ENCODE data around the gene NCDN. TPM values are rescaled to one million over a fixed set of nuclear protein-coding genes. Genes with fewer than 3 reads are reported as not detected.
A peak's percentile ranks its signal among the peaks of the same experiment; 100 is the strongest.

The NCDN gene
- total and polyA plus RNA-seq, 4 donors: 8.8 to 31.5 (median 14.6) TPM

DNA sequence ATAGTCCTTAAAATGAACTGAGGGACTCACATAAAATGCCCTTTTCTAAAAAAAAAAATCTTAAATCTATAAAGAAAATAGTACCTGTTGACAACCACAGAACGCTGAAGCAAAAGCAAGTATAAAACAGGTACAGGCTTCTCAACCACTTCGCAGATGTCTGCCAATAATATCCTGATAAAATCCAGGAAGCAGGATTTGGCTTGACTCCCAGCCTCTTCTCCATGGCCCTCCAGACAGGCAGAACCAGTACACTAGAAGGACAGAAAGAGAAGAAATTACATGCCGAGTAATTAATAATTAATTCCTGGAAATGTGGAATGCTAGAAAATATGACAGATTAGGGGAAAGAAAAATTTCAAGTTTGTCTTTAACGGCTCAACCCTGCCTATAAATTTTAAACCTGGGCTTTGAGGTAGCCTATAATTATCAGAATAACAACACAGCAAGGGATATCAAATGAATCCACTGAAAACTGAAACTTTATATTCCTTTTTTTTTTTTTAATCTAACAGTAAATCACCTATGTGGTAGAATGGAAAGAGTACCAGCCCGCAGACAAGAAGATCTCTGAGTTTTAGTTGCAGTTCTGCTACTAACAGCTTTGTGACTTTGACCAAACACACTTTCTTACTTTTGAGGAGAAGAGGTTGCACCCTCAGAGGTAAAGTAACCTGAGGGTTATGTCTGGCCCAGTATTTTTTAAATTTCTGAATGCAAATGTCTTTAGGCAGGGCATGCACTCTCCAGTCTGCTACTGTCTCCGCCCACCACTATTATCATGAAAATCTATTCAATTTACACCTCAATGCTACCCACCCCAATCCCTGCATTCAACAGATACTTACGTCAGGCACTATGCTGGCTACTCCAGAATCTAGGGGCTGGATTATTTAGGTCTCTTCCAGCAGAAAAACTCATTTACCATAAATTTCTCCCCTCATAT lies 3.1 kb upstream of the NCDN start:
- TF ChIP-seq, protein P1, sequence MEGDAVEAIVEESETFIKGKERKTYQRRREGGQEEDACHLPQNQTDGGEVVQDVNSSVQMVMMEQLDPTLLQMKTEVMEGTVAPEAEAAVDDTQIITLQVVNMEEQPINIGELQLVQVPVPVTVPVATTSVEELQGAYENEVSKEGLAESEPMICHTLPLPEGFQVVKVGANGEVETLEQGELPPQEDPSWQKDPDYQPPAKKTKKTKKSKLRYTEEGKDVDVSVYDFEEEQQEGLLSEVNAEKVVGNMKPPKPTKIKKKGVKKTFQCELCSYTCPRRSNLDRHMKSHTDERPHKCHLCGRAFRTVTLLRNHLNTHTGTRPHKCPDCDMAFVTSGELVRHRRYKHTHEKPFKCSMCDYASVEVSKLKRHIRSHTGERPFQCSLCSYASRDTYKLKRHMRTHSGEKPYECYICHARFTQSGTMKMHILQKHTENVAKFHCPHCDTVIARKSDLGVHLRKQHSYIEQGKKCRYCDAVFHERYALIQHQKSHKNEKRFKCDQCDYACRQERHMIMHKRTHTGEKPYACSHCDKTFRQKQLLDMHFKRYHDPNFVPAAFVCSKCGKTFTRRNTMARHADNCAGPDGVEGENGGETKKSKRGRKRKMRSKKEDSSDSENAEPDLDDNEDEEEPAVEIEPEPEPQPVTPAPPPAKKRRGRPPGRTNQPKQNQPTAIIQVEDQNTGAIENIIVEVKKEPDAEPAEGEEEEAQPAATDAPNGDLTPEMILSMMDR (IDR thresholded peaks at IDR 0.05; ENCODE audit: control extremely low read depth, extremely low read depth): no peak
- DNase-seq: peak in 2 of 3 donors; percentile 40 to 57
- peaks cover 4 to 12% (median 7%) of the 10 kb centered on the region in 4 donors for H3K36me3 ChIP-seq (ENCODE audit: control insufficient read depth in 4 of 4, insufficient read depth in 4 of 4, low read length in 4 of 4)
- no peak for ATAC-seq (ENCODE audit: insufficient read depth, low FRiP score)
- 50 to 71% methylated on average over 7 of the region's 7 CpGs for WGBS, 2 donors
- H3K27ac ChIP-seq (ENCODE audit: low read depth in 1 of 2, low read length in 1 of 2): no peak overlapping the region
- H3K4me1 ChIP-seq (ENCODE audit: control insufficient read depth in 5 of 5, insufficient read depth in 5 of 5, low read length in 5 of 5): peaks cover 0 to 54% (median 26%) of the 10 kb centered on the region in 5 donors
- H3K27me3 ChIP-seq (ENCODE audit: control insufficient read depth in 3 of 3, insufficient read depth in 3 of 3, low read length in 2 of 3): no peaks in the 10 kb centered on the region
- no peak overlapping the region for H3K4me3 ChIP-seq
- no peaks in the 10 kb centered on the region for H3K9me3 ChIP-seq (ENCODE audit: control insufficient read depth in 4 of 4, insufficient read depth in 3 of 4, low read length in 3 of 4)
- H3K9ac ChIP-seq (ENCODE audit: insufficient read depth in 1 of 2, low read length in 2 of 2): no peak overlapping the region

DNA sequence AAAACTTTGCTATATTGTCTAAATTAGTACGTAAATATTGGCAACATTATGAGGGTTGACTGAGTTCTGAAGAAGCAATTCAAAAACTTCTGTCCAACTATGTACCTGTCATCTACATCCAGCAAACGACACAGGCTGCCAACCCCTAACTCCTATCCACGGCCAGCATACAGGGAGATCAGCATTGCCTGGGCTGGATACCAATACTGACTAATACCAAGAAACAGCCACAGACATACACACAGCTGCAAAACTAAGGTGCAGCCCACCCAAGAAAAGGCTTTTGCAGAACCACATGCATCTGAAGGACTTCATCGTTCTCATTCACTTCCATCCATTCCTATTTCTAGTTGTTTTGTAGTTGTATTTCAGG lies 2.4 kb upstream of the NCDN start:
- ATAC-seq (ENCODE audit: insufficient read depth, low FRiP score) (no peak), DNase-seq (no peak)
- H3K4me3 ChIP-seq: no peak overlapping the region
- TF ChIP-seq, protein P1 (IDR thresholded peaks at IDR 0.05; ENCODE audit: control extremely low read depth, extremely low read depth): no peak
- WGBS, 2 donors: 66 to 79% methylated on average over 4 of the region's 4 CpGs
- peak overlapping the region in 1 of 2 donors; percentile 11 for H3K9ac ChIP-seq (ENCODE audit: insufficient read depth in 1 of 2, low read length in 2 of 2)
- no peaks in the 10 kb centered on the region for H3K27me3 ChIP-seq (ENCODE audit: control insufficient read depth in 3 of 3, insufficient read depth in 3 of 3, low read length in 2 of 3)
- peak overlapping the region in 1 of 2 donors; percentile 7 for H3K27ac ChIP-seq (ENCODE audit: low read depth in 1 of 2, low read length in 1 of 2)
- H3K9me3 ChIP-seq (ENCODE audit: control insufficient read depth in 4 of 4, insufficient read depth in 3 of 4, low read length in 3 of 4): no peaks in the 10 kb centered on the region
- H3K36me3 ChIP-seq (ENCODE audit: control insufficient read depth in 4 of 4, insufficient read depth in 4 of 4, low read length in 4 of 4): peaks cover 4 to 12% (median 7%) of the 10 kb centered on the region in 4 donors
- peaks cover 0 to 54% (median 26%) of the 10 kb centered on the region in 5 donors for H3K4me1 ChIP-seq (ENCODE audit: control insufficient read depth in 5 of 5, insufficient read depth in 5 of 5, low read length in 5 of 5)

DNA sequence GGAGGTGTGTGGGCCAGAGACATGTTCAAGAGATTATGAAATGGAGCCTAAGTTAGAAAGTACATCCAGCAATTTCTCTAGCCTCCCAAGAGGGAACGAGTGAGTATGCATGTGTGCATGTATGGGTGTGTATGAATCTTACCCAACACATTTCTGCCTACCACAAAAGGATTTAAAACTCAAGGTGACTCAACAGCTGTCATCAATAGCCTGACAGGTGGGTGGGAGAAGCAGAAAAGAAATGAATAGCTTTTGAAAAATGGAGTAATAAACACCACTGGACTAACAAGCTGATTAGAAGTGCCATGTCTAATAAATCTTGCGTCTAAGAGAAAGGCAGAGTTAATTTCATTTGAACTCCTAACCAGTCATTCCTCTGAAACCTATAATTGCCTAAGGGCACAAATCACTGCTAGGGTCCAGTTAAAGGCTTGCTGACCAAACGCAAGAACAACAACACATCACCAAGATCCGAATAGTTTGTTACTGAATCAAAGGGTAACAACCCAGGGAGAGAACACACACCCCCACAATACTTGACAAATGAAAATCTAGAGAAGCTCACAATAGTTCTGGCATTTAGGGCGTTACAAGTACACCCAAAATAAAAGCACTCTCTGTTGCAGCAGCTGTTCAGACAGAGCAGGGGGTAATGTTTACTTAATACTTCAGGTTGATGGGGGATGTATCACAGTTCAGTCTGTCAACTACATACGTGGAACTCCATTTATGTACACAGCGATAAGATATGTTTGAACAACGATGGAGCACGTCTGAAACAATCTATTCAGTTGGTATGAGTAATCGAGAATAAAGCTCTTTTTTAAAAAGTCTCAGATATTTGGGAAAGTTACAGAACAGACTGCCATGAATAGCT lies 1.8 kb upstream of the NCDN start:
- Histone ChIP-seq H3K9me3 (ENCODE audit: control insufficient read depth in 4 of 4, insufficient read depth in 3 of 4, low read length in 3 of 4) (no peaks in the 10 kb centered on the region), H3K4me1 (ENCODE audit: control insufficient read depth in 5 of 5, insufficient read depth in 5 of 5, low read length in 5 of 5) (peaks cover 0 to 54% (median 26%) of the 10 kb centered on the region in 5 donors), H3K4me3 (no peak overlapping the region), H3K36me3 (ENCODE audit: control insufficient read depth in 4 of 4, insufficient read depth in 4 of 4, low read length in 4 of 4) (peaks cover 4 to 12% (median 8%) of the 10 kb centered on the region in 4 donors), H3K27ac (ENCODE audit: low read depth in 1 of 2, low read length in 1 of 2) (peak overlapping the region in 1 of 2 donors; percentile 7), H3K9ac (ENCODE audit: insufficient read depth in 1 of 2, low read length in 2 of 2) (peak overlapping the region; percentile 79 to 84), H3K27me3 (ENCODE audit: control insufficient read depth in 3 of 3, insufficient read depth in 3 of 3, low read length in 2 of 3) (no peaks in the 10 kb centered on the region)
- ATAC-seq (ENCODE audit: insufficient read depth, low FRiP score) (peak; percentile 9), DNase-seq (peak in 2 of 3 donors; percentile 43 to 56)
- 47 to 68% methylated on average over 10 of the region's 10 CpGs for WGBS, 2 donors
- TF ChIP-seq, protein P1 (IDR thresholded peaks at IDR 0.05; ENCODE audit: control extremely low read depth, extremely low read depth): no peak

All from lung (tissue), 12 donors.